ENCODE data around the gene MRNIP.

DNA sequence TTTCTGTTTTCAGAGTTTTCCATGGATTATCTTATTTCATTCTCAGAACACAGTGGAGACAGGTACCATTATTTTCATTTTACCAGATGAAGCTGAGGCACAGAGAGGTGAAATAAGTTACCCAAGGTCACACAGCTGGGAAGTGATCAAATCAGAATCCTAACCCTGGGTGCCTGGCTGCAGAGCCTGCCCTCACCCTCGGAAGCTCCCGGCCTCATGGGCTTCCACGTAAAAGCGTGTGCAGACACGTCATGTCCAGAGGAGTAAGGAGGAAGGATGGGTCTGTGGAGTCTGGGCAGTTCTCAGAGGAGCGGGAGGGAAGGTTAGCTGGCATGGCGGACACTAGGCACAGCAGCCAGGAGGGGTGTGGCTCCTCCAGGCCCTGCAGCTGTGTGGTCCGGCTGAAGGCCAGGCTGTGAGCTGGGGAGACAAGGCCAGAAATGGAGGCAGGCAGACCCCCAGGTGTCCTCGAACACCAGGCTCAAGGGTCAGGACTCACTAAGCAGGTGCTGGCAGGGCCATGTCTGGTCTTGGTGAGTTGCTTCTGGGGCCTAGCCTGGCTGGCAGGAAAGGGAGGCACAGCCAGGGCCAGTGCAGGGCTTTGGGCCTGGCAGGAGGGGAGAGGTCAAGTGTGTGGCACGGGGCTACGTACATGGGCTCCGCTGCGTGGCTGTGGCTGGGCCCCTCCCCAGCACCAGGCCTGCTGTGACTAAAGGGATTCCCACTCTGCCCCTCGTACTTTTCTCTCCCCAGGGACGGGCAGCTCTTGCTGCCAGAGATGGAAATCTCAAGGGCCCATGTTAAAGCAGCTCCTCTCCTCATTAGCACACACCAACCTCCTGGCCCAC, 43.5 kb upstream of the MRNIP start:
- no peak for TF ChIP-seq ZFX (IDR thresholded peaks at IDR 0.05; ENCODE audit: borderline replicate concordance)
- TF ChIP-seq, protein P1, sequence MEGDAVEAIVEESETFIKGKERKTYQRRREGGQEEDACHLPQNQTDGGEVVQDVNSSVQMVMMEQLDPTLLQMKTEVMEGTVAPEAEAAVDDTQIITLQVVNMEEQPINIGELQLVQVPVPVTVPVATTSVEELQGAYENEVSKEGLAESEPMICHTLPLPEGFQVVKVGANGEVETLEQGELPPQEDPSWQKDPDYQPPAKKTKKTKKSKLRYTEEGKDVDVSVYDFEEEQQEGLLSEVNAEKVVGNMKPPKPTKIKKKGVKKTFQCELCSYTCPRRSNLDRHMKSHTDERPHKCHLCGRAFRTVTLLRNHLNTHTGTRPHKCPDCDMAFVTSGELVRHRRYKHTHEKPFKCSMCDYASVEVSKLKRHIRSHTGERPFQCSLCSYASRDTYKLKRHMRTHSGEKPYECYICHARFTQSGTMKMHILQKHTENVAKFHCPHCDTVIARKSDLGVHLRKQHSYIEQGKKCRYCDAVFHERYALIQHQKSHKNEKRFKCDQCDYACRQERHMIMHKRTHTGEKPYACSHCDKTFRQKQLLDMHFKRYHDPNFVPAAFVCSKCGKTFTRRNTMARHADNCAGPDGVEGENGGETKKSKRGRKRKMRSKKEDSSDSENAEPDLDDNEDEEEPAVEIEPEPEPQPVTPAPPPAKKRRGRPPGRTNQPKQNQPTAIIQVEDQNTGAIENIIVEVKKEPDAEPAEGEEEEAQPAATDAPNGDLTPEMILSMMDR (IDR thresholded peaks at IDR 0.05): no peak
